Amygdala (tissue), 56 donors: ENCODE data around the gene ALMS1.
"Not testable (repeated sequence)": the region's sequence is repeated elsewhere in the genome, so short reads cannot be mapped to it uniquely, and the experiment has no call there.

Experiments used
- DNase-seq, 56 donors: peaks; one replicate each; lab custom pipeline; 2025; lab: John Stamatoyannopoulos, UW

ALMS1 gene

DNA sequence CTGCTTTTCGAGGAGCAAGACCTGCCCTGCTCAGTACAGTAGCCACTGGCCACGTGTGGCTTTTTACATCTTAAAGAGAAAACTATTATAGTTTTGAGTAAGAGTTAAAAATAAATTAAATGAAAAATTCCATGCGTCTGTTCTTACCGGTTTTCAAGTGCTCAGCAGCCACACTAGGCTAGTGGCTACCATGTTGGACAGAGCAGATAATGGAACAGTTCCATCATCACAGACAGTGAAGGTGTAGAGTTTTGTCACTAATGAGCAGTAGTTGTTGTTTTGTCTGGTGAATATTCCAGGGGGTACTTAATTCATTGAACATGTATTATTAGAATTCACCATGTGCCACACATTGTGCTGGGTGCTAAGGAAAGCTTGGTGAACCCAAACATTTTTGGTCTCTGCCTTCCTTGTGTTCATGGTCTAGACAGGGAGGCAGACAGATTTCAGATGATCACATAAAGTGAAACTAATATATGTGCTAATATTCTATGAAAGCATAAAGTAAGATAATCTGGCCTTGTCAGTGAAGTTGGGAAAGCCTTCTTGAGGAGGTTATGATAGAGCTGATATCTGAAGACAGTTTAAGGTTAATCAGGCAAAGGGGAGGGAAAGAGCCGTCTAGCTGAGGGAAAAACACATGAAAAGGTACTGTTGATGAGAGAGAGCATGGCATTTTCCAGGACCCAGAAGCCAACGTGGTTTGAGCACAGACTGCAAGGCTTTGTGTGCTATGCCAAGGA is 1.4 kb downstream of the ALMS1 start:
- DNase-seq: no peak

DNA sequence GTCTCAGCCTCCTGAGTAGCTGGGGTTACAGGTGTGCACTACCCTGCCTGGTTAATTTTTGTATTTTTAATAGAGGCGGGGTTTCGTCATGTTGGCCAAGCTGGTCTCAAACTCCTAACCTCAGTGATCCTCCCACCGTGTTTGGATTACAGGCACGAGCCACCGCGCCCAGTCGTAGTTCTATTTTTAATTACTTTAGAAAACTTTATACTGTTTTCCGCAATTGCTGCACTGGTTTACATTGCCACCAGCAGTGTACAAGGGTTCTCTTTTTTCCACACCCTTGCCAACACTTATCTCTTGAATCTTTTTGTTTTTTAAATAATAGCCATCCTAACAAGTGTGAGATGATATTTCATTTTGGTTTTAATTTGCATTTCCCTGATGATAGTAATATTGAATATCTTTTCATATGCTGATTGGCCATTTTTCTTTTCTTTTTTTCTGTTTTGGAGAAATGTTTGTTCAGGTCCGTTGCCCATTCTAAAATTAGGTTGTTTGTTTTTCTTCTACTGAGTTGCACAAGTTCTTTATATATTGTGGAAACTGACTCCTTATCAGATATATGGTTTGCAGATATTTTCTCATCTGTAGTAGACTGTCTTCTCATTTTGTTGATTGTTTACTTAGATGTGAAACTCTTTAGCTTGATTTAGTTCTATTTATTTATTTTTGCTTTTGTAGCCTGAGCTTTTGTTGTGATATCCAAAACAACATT is 16.9 kb downstream of the ALMS1 start:
- DNase-seq: no peak

DNA sequence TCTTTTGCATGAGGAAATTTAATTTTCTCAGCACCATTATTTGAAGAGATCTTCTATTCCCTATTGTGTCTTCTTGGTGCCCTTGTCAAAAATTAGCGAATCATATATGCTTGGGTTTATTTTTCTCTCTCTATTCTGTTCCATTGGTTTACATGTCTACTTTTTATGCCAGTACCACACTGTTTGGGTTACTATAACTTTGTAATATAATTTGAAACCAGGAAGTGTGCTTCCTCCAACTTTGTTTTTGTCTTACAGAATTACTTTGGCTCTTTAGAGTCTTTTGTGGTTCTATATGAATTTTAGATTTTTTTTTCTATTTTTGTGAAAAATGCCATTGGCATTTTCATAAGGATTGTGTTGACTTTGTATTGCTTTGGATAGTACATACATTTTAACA is 17.6 kb downstream of the ALMS1 start:
- no peak for DNase-seq

- DNase-seq: no peak
Observed at GRCh38 chr2:73404409-73404808, 18.8 kb downstream of the ALMS1 start.

GRCh38 chr2:73406996-73407395 is 21.4 kb downstream of the ALMS1 start:
- no peak for DNase-seq

DNA sequence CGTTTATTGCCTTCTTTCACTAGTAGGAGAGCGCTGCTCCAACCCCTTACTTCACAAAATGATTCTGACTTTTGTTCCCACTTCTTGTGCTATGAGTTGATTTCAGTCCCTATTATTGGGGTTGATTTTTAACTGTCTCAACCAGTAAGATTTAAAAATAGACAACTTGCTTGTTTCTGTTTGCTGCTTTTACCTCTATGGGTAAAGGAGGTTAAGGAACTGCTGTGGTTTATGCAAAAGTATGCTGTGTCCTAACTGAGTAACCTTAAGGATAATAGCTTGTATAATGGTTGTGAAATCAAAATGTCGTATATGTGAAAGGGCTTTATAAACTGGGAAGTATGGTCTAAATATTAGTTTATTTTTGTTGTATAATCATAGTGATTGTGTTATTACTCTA is 22.6 kb downstream of the ALMS1 start:
- no peak for DNase-seq

DNA sequence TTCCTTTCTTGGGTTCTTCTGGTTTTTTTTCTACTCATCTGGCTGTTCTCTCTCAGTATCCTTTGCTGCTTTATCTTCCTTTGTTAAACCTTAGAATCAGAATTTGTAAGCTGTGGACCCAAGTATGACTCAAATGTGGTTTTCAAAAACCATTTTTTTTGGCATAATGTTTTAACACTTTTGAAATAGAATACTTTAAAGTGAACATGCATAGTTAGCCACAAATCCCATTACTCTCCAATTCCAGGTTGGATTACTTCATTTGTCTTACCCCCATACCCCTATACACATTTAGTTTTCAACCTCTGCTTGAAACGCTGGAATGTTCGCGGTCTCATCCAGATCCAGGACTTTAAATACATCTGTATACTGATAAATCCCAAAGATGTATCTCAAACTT is 29.1 kb downstream of the ALMS1 start:
- DNase-seq: no peak

- no peak for DNase-seq
Observed at GRCh38 chr2:73415906-73416305, 30.3 kb downstream of the ALMS1 start.

- peak in 32 of 56 donors; percentile 0 to 61 (median 13) for DNase-seq
Observed at GRCh38 chr2:73418343-73418742, 32.7 kb downstream of the ALMS1 start.

GRCh38 chr2:73423913-73424312 is 38.3 kb downstream of the ALMS1 start:
- no peak for DNase-seq

DNA sequence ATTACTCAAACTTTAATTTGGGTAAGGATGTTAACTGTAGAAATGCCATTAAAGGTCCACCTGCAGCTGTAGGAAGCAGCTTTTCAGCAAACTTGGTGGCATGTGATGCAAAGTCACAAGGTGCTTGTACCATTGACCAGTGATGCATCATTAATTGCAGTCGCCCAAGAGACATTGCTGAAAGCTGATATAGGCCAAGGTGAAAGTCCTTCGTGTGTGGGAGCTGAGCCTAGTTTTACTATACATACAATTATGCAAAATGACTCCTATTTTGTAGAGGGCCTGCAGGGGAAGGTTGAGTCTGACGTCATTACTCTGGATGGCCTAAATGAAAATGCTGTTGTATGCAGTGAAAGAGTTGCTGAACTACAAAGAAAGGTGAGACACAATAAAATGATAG is 40.5 kb downstream of the ALMS1 start:
- DNase-seq: no peak

GRCh38 chr2:73436019-73436418 is 50.4 kb downstream of the ALMS1 start:
- no peak for DNase-seq

GRCh38 chr2:73444202-73444601 is 58.6 kb downstream of the ALMS1 start:
- DNase-seq: no peak

GRCh38 chr2:73448856-73449255 is 63.2 kb downstream of the ALMS1 start:
- DNase-seq: peak in 4 of 56 donors; percentile 4 to 10 (median 8)

DNA sequence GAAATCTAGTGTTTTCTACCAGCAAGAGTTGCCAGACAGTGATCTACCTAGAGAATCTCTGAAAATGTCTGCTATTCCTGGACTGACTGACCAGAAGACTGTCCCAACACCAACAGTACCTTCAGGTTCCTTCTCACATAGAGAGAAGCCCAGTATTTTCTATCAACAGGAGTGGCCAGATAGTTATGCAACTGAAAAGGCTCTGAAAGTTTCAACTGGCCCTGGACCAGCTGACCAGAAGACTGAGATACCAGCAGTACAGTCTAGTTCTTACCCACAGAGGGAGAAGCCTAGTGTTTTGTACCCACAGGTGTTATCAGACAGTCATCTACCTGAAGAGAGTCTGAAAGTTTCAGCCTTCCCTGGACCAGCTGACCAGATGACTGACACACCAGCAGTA is 63.8 kb downstream of the ALMS1 start:
- DNase-seq: no peak

GRCh38 chr2:73451263-73451972 is 65.8 kb downstream of the ALMS1 start:
- DNase-seq: peak in 1 of 56 donors; percentile 6

GRCh38 chr2:73457982-73458381 is 72.3 kb downstream of the ALMS1 start:
- DNase-seq: no peak

- DNase-seq: not testable (repeated sequence)
Observed at GRCh38 chr2:73462388-73462787, 76.8 kb downstream of the ALMS1 start.

DNA sequence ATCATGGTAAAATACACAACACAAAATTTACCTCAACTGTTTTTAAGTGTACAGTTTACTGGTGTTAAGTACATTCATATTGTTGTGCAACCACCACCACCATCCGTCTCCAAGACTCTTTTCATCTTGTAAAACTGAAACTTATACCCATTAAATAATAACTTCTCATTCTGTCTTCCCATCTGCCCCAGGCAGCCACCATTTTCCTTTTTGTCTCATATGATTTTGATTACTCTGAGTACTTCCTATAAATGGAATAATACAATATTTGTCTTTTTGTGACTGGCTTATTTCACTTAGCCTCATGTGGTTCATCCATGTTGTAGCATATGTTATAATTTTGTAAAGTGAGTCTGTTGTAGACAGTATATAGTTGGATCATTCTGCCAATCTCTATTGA is 82.7 kb downstream of the ALMS1 start:
- no peak for DNase-seq

DNA sequence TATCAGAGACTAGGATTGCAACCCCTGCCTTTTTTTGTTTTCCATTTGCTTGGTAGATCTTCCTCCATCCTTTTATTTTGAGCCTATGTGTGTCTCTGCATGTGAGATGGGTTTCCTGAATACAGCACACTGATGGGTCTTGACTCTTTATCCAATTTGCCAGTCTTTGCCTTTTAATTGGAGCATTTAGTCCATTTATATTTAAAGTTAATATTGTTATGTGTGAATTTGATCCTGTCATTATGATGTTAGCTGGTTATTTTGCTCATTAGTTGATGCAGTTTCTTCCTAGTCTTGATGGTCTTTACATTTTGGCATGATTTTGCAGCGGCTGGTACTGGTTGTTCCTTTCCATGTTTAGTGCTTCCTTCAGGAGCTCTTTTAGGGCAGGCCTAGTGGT is 98.2 kb downstream of the ALMS1 start:
- not testable (repeated sequence) for DNase-seq

DNA sequence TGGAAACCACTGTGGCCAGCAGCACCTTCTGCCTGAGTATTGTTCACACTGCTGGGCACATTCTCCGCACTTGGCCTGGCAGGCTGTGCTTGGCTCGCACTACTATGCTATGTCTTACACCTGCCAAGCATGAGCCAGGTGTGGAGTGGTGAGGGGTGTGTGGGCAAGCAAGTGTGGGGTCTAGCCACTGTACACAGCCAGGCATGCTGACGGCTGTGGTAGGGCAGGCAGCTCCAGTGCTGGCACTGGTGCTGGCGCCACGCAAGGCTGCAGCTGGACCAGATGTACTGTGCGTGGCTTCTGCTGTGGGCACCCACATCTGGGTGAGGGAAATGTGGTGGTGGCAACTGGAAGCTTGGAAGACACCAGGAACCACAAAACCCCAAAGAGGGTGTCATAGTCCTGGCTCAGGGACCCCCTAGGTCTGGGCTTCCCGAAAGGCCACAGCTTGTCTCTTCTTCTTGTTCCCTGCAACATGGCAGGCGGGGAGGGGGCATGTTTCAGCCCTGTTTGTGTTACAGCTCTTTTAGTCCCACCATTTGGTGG is 101.5 kb downstream of the ALMS1 start:
- no peak for DNase-seq
